Epithelial cell of prostate (primary cell): ENCODE data around the gene LRRC1.
A peak's percentile ranks its signal among the peaks of the same experiment; 100 is the strongest.

Source experiments
- DNase-seq: peaks from one replicate; pipeline ENCODE4 v3.0.0-alpha.2; 2011; ENCODE audit warnings: low read depth, low spot score
- H3K27ac ChIP-seq: fragments of 450-650 bp; 2 replicates; pipeline ENCODE4 v1.5.1; 2017; ENCODE audit warnings: mild to moderate bottlenecking

LRRC1 gene

GRCh38 chr6:53916804-53917463, 122.1 kb downstream of the LRRC1 start:
- no peak for DNase-seq
- no peak overlapping the region for H3K27ac ChIP-seq

GRCh38 chr6:53917464-53917842, 122.6 kb downstream of the LRRC1 start:
- DNase-seq: no peak

DNA sequence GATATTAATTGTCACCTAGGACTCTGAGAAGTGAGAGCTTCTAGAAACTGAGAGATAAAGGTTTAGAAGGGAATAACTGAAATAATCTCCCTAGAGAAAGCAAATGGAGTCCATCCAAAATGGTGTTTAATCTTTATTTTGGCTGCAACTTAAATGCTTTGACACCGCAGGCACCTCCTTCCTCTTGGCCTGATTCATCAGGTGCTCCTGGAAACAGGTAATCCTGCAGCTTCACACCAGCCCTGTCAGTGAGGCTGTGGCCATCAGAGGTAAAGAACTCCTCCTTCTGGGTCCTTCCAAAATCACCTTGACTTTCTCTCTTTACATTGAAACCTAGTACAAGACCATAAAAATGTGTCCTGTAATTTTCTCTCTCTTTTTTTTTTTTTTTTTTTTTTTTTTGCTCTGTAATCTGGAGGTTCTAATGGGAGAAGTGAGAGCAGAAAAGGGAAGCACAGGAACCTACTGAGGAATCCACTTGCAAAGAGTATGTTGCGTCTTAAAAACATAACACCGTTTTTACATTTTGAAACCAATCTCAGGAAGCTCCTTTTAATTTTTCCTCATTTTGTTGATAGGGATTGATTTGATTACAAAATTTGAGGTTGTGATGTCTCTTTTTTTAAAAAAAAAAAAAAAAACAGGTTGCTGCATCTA, 124.2 kb downstream of the LRRC1 start:
- DNase-seq: no peak
- no peak overlapping the region for H3K27ac ChIP-seq

More at GRCh38 chr6:53917464-53917842, 122.6 kb downstream of the LRRC1 start:
- H3K27ac ChIP-seq: no peak overlapping the region

GRCh38 chr6:53919881-53920360, 125.1 kb downstream of the LRRC1 start:
- H3K27ac ChIP-seq: no peak overlapping the region
- DNase-seq: no peak

DNA sequence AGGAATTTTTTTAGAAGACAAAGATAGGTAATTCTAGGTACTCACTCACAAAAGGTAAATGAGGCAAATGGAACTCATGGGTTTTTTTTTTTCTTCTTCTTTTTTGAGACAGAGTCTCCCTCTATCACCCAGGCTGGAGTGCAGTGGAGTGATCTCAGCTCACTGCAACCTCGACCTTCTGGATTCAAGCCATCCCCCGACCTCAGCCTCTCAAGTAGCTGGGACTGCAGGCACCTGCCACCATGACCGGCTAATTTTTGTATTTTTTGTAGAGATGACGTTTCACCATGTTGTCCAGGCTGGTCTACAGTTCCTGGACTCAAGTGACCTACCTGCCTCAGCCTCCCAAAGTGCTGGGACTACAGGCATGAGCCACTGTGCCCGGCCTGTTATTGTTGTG, 126.1 kb downstream of the LRRC1 start:
- DNase-seq: no peak
- H3K27ac ChIP-seq: no peak overlapping the region

DNA sequence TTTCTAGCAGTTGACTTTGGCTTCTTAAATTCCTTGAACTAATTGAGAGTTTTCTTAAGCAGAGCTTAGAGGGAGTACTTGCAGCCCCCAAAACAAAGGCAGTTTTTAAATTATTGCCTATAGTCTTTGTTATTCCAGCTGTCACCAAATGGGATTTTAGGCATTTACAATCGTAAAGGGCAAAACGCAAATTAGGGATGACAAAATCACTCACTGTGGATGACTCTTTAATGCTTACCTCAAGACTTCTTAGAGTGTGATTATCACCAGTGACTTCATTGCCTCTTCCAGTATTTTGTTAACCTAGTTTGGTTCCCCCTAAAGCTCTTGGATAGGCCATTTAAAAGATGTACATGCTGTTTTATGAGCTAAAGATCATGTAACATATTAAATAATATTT, 126.8 kb downstream of the LRRC1 start:
- H3K27ac ChIP-seq: no peak overlapping the region
- DNase-seq: no peak

DNA sequence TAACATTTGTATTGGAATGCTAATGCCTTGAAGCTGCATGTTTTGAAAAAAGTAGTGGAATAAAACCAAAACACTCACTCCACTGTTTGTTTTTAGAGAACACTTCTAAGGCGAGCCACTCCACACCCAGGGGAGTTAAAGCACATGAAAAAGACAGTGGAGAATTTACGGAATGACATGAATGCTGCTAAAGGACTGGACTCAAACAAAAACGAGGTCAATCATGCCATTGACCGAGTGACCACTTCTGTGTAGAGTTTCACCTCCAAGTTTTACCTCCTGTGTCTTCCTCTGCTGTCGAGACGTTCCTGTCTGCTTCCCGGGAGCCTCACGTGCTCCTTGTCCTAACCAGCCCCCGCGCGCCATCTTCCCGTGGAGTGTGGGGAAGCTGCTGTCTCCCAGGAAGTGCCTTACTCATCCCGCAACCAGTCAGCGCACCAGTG, 127.8 kb downstream of the LRRC1 start:
- no peak overlapping the region for H3K27ac ChIP-seq
- no peak for DNase-seq

GRCh38 chr6:53924277-53924676, 129.5 kb downstream of the LRRC1 start:
- no peak for DNase-seq
- no peak overlapping the region for H3K27ac ChIP-seq

DNA sequence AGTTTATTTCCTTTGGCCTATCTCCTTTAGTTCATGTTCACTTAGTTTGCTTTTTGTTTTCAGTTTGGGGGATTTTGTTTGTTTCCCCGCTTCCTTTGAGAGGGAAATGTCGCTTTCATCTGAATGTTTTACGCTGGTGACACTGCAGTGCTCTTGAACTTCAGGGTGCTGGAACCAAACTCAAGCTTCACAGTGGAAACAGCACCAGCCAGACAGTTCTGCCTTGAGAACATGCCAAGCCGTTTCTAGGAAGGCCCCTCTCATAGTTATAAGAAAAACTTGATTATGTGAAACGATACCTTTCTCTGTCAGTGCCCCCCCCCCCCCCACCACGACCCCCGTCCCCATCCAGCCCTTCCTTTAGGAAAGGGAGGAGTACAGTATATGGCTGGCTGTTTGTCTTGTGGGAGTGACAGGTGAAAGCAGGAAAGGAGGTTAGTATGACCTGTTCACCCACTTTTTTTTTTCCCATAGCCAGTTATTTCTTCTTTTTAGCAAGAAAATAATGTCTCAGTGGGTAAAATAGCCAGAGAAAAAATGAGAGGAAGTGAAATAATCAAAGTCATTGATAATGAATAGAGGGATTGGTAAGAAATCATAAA, 130.1 kb downstream of the LRRC1 start:
- peak overlapping the region; percentile 60 for H3K27ac ChIP-seq
- DNase-seq: no peak

DNA sequence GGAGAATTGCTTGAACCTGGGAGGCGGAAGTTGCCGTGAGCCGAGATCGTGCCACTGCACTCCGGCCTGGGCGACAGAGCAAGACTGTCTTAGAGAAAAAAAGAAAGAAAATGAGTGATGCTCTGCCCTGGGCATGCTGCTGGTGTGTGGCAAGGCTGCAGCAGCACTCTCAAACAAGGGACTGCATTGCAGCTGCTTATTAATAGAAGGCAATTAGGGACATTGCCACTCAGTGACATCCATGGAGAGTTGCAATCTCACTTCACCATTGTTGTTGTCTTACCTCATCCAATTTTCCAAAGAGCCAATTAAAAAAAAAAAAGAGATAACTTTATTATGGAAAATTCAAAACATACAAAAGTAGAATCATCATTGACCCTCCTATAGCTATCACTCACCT, 131.1 kb downstream of the LRRC1 start:
- DNase-seq: no peak
- peak overlapping the region; percentile 60 for H3K27ac ChIP-seq

DNA sequence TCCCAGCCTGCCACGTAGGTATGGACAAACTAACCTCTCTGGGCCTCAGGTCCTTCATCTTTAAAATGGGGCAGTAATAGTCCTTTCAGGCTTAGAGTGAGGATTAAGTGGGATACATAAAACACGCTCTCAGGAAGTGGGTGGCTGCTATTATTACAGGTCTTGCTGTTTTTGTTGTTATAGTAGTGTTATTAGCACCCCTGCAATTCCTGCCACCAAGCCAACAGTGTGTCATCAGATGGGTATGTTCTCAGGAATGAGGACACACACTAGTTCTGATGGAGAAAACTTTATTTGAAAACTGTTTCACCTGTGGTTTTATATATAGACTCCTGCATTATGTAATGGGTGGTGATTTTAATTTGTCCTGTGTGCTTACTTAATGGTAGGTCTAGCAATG, 131.7 kb downstream of the LRRC1 start:
- H3K27ac ChIP-seq: peak overlapping the region; percentile 60
- DNase-seq: no peak

DNA sequence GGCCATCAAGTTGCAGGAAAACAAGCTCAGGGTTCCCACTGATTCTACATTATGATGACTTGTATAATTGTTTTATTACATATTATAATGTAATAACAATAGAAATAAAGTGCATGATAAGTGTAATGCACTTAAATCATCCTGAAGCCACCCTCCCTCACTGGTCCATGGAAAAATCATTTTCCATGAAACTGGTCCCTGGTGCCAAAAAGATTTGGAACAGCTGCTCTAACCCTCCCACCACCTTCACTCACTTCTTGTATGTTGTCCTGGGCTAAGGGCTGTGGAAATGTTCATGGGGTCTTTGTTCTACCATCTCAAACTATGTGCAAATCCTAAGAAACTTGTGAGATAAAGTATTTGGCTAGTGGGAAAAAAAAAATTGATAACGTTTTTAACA, 133.8 kb downstream of the LRRC1 start:
- peak overlapping the region; percentile 60 for H3K27ac ChIP-seq
- no peak for DNase-seq

GRCh38 chr6:53929041-53929820, 134.4 kb downstream of the LRRC1 start:
- H3K27ac ChIP-seq: peak overlapping the region; percentile 60
- DNase-seq: no peak

DNA sequence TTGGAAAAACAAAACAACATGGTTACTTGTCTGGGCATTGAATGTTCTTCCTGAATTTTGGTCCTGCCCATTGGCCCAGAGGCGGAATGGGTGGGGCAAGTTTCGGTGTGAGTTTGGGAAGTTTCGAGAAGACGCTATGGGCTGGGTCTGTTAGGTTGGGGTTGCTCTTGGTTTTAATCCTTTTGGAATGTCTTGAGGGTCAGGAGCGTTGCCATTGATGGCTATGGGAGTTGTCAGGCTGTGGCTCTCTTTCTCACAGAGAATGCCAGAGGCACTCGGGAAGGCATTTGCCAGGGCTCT, 135.0 kb downstream of the LRRC1 start:
- H3K27ac ChIP-seq: peak overlapping the region; percentile 60
- DNase-seq: no peak

GRCh38 chr6:53930330-53930729, 135.5 kb downstream of the LRRC1 start:
- H3K27ac ChIP-seq: peak overlapping the region; percentile 60
- no peak for DNase-seq

- no peak for DNase-seq
- H3K27ac ChIP-seq: no peak overlapping the region
Measured at GRCh38 chr6:53931086-53931485, 136.3 kb downstream of the LRRC1 start.

DNA sequence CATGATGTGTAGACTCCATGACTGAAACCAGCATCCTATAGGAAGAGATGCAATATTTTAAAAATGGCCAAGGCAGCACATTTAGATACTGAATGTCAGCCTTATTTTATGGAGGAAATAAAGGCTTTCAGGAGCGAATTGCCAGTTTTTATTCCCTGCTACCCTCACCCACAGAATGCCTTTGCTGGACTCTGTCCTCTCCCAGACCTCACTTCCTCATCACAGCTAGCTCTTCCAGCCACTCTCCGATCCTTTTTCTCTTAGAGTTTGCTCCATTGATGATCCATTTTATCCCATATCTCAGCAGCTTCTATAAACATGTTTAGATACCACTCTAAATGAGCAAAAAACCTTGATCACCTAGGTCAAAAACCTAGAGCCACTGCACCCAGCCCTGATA, 137.7 kb downstream of the LRRC1 start:
- no peak overlapping the region for H3K27ac ChIP-seq
- no peak for DNase-seq

DNA sequence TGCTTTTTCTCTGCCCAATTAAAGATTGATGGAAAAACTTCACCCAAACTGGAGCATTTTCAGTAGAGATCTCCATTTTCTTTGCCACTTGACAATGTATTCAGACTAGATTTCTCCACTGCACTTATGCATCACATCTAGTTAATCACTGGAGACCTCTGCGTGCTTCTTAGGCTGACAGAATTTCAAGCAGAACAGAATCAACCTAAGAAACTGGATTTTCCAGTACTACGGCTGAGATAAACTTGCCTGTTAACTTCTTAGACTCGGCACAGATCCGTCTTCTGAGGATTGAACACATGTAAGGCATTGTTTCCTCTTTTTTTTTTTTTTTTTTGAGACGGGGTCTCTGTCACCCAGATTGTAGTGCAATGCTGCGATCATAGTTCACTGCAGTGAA, 139.2 kb downstream of the LRRC1 start:
- no peak for DNase-seq
- H3K27ac ChIP-seq: no peak overlapping the region

DNA sequence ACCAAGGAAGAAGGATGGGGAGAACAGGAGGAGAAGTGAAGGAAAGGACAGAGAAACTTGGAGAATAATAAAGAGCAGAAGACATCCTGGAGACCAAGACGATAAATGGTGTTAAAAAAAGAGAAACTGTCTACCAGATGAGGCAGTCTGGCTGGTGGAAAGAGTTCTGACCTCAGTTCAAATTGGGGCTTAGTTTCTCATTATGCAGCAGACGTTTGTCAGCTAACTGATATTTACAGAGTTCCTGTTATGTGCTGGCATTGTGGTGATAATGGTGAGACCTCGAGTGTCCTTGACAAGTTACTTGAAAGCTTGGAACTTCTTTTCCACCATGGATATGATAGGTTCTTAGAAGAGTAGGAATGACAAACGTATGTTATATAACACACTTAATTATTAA, 142.7 kb downstream of the LRRC1 start:
- no peak overlapping the region for H3K27ac ChIP-seq
- DNase-seq: no peak

GRCh38 chr6:53938810-53939209, 144.0 kb downstream of the LRRC1 start:
- no peak for DNase-seq

DNA sequence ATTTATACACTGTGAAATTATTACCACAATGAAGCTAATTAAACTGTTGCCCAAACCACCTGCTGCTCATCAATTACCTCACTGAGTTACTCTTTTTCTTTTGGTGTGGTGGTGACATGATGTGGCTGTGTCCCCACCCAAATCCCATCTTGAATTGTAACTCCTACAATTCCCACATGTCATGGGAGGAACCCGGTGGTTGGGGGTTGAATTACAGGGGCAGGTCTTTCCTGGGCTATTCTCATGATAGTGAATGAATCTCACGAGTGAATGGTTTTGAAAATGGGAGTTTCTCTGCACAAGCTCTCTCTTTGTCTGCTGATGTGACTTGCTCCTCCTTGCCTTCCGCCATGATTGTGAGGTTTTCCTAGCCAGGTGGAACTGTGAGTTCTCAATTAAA, 145.0 kb downstream of the LRRC1 start:
- H3K27ac ChIP-seq: no peak overlapping the region
- no peak for DNase-seq

More at GRCh38 chr6:53938810-53939209, 144.0 kb downstream of the LRRC1 start:
- no peak overlapping the region for H3K27ac ChIP-seq
